Stomach smooth muscle (tissue), 2 donors: ENCODE results near the gene AGPAT4.

ENCODE experiments used
- H3K27ac ChIP-seq: one replicate; pipeline ENCODE4 v1.7.0; 2013; ENCODE audit warnings: mild to moderate bottlenecking, low read length, inconsistent platforms
- H3K27me3 ChIP-seq, 2 donors: one replicate each; pipeline ENCODE4 v1.7.0; 2013; ENCODE audit warnings: low read length in 2 of 2; ENCODE audit not compliant: insufficient read depth in 2 of 2, control insufficient read depth in 1 of 2
- H3K36me3 ChIP-seq, 2 donors: one replicate each; pipeline ENCODE4 v1.7.0; 2013; ENCODE audit warnings: low read length in 2 of 2; ENCODE audit not compliant: control insufficient read depth in 2 of 2, insufficient read depth in 2 of 2
- H3K4me1 ChIP-seq: one replicate; pipeline ENCODE4 v1.7.0; 2013; ENCODE audit warnings: low read length; ENCODE audit not compliant: control insufficient read depth, insufficient read depth
- H3K4me3 ChIP-seq, 2 donors: one replicate each; pipeline ENCODE4 v1.7.0; 2013; ENCODE audit warnings: low read length in 2 of 2
- H3K9ac ChIP-seq, 2 donors: one replicate each; pipeline ENCODE4 v1.7.0; 2013; ENCODE audit warnings: low read length in 2 of 2, mild to moderate bottlenecking in 1 of 2
- H3K9me3 ChIP-seq, 2 donors: one replicate each; pipeline ENCODE4 v1.7.0; 2013; ENCODE audit warnings: low read length in 2 of 2; ENCODE audit not compliant: control insufficient read depth in 2 of 2
- donor health status: healthy.
- donor health status: Pancreatic carcinoma.

Gene AGPAT4

GRCh38 chr6:161115468-161115867 is 158.4 kb downstream of the AGPAT4 start:
- Histone ChIP-seq H3K4me3 (no peak overlapping the region), H3K27ac (no peak overlapping the region), H3K9me3 (no peaks in the 10 kb centered on the region), H3K36me3 (peaks cover 39 to 44% of the 10 kb centered on the region in 2 donors), H3K4me1 (no peaks in the 10 kb centered on the region), H3K27me3 (no peaks in the 10 kb centered on the region), H3K9ac (no peak overlapping the region)

GRCh38 chr6:161111261-161111660 is 162.6 kb downstream of the AGPAT4 start:
- Histone ChIP-seq H3K27me3 (no peaks in the 10 kb centered on the region), H3K27ac (no peak overlapping the region), H3K36me3 (peaks cover 69 to 72% of the 10 kb centered on the region in 2 donors), H3K9me3 (no peaks in the 10 kb centered on the region), H3K4me1 (no peaks in the 10 kb centered on the region), H3K9ac (no peak overlapping the region), H3K4me3 (no peak overlapping the region)

GRCh38 chr6:161110028-161110779 is 163.7 kb downstream of the AGPAT4 start:
- Histone ChIP-seq H3K27ac (no peak overlapping the region), H3K27me3 (no peaks in the 10 kb centered on the region), H3K36me3 (peaks cover 68 to 70% of the 10 kb centered on the region in 2 donors), H3K9me3 (no peaks in the 10 kb centered on the region), H3K9ac (no peak overlapping the region), H3K4me3 (no peak overlapping the region), H3K4me1 (no peaks in the 10 kb centered on the region)

- Histone ChIP-seq H3K27ac (no peak overlapping the region), H3K9ac (no peak overlapping the region), H3K4me3 (no peak overlapping the region), H3K27me3 (no peaks in the 10 kb centered on the region), H3K36me3 (peaks cover 66 to 68% of the 10 kb centered on the region in 2 donors), H3K4me1 (no peaks in the 10 kb centered on the region), H3K9me3 (no peaks in the 10 kb centered on the region)
Measured at GRCh38 chr6:161109366-161109765, 164.5 kb downstream of the AGPAT4 start.

- H3K27me3 ChIP-seq, result no peaks in the 10 kb centered on the region
- no peak overlapping the region for H3K9ac ChIP-seq
- no peaks in the 10 kb centered on the region for H3K4me1 ChIP-seq
- no peak overlapping the region for H3K4me3 ChIP-seq
- H3K36me3 ChIP-seq, result peaks cover 64 to 68% of the 10 kb centered on the region in 2 donors
- H3K27ac ChIP-seq, result no peak overlapping the region
- no peaks in the 10 kb centered on the region for H3K9me3 ChIP-seq
Measured at GRCh38 chr6:161108916-161109315, 164.9 kb downstream of the AGPAT4 start.

GRCh38 chr6:161107779-161108730 is 165.8 kb downstream of the AGPAT4 start:
- Histone ChIP-seq H3K27ac (no peak overlapping the region), H3K36me3 (peaks cover 65 to 72% of the 10 kb centered on the region in 2 donors)

GRCh38 chr6:161105408-161105807 is 168.5 kb downstream of the AGPAT4 start:
- H3K9me3 ChIP-seq, result no peaks in the 10 kb centered on the region
- no peaks in the 10 kb centered on the region for H3K27me3 ChIP-seq
- H3K9ac ChIP-seq, result no peak overlapping the region
- no peak overlapping the region for H3K27ac ChIP-seq
- H3K4me1 ChIP-seq, result no peaks in the 10 kb centered on the region
- H3K36me3 ChIP-seq, result peaks cover 49 to 59% of the 10 kb centered on the region in 2 donors
- H3K4me3 ChIP-seq, result no peak overlapping the region

More at GRCh38 chr6:161107779-161108730, 165.8 kb downstream of the AGPAT4 start:
- H3K4me1 ChIP-seq, result no peaks in the 10 kb centered on the region
- H3K27me3 ChIP-seq, result no peaks in the 10 kb centered on the region
- no peak overlapping the region for H3K4me3 ChIP-seq
- no peaks in the 10 kb centered on the region for H3K9me3 ChIP-seq
- no peak overlapping the region for H3K9ac ChIP-seq

- Histone ChIP-seq H3K4me1 (no peaks in the 10 kb centered on the region), H3K36me3 (peaks cover 47 to 57% of the 10 kb centered on the region in 2 donors), H3K4me3 (no peak overlapping the region), H3K9me3 (no peaks in the 10 kb centered on the region), H3K27ac (no peak overlapping the region), H3K27me3 (no peaks in the 10 kb centered on the region), H3K9ac (no peak overlapping the region)
Measured at GRCh38 chr6:161104966-161105365, 168.9 kb downstream of the AGPAT4 start.

GRCh38 chr6:161103475-161103874 is 170.4 kb downstream of the AGPAT4 start:
- no peaks in the 10 kb centered on the region for H3K4me1 ChIP-seq
- no peaks in the 10 kb centered on the region for H3K27me3 ChIP-seq
- no peak overlapping the region for H3K9ac ChIP-seq
- peaks cover 44 to 50% of the 10 kb centered on the region in 2 donors for H3K36me3 ChIP-seq
- no peak overlapping the region for H3K27ac ChIP-seq
- H3K4me3 ChIP-seq, result no peak overlapping the region
- no peaks in the 10 kb centered on the region for H3K9me3 ChIP-seq

- no peak overlapping the region for H3K4me3 ChIP-seq
- H3K36me3 ChIP-seq, result peaks cover 31 to 41% of the 10 kb centered on the region in 2 donors
- H3K27me3 ChIP-seq, result no peaks in the 10 kb centered on the region
- no peak overlapping the region for H3K27ac ChIP-seq
- H3K9ac ChIP-seq, result no peak overlapping the region
- H3K4me1 ChIP-seq, result no peaks in the 10 kb centered on the region
- H3K9me3 ChIP-seq, result no peaks in the 10 kb centered on the region
Measured at GRCh38 chr6:161101517-161101916, 172.3 kb downstream of the AGPAT4 start.
